GM23248 (cell line): ENCODE results near the gene CENPC.

Source experiments
- EZH2 ChIP-seq: fragments of 200-600 bp; sonication (generic); IDR thresholded peaks from 2 replicates; pipeline ENCODE4 v1.6.1; 2018; ENCODE audit warnings: antibody characterized with exemption, mild to moderate bottlenecking; ENCODE audit not compliant: insufficient read depth, poor library complexity, severe bottlenecking
- EZH2phosphoT487 ChIP-seq: fragments of 200-600 bp; sonication (generic); IDR thresholded peaks from 2 replicates; pipeline ENCODE4 v1.6.1; 2018; ENCODE audit warnings: antibody characterized with exemption, moderate library complexity, mild to moderate bottlenecking, low read depth; ENCODE audit not compliant: insufficient read depth

- TF ChIP-seq EZH2, result no peak
- no peak for TF ChIP-seq EZH2phosphoT487
Measured at GRCh38 chr4:67499799-67500198, 45.5 kb downstream of the CENPC start.
